GM10847 (cell line): ENCODE data around the gene DDX10.

Source experiments
- POLR2A ChIP-seq: IDR thresholded peaks from 2 replicates; pipeline ENCODE4 v1.6.1; 2011; ENCODE audit not compliant: insufficient read length; ENCODE audit errors: extremely low read depth

The DDX10 gene

DNA sequence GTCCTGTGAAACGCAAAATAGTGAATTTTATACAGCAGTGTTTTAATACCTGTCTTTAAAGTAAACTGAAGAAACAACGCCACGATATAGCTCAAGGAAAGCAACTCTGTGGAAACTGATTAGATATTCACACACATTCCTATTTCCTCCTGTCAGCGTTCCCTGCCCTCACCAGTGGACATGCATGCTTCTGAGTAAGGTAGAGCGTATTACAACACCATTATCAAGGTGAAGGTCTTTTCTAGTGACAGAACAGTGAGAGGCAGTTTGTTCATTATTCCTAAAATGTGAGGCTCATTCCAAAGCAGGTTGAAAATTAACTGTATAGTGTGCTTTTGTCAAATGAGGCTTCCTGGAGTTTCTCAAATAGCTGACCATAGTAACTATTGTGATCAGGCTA is 153.1 kb downstream of the DDX10 start:
- no peak for TF ChIP-seq POLR2A

- no peak for TF ChIP-seq POLR2A
Observed at GRCh38 chr11:108818971-108819370, 154.1 kb downstream of the DDX10 start.

GRCh38 chr11:108819957-108820356 is 155.1 kb downstream of the DDX10 start:
- no peak for TF ChIP-seq POLR2A

DNA sequence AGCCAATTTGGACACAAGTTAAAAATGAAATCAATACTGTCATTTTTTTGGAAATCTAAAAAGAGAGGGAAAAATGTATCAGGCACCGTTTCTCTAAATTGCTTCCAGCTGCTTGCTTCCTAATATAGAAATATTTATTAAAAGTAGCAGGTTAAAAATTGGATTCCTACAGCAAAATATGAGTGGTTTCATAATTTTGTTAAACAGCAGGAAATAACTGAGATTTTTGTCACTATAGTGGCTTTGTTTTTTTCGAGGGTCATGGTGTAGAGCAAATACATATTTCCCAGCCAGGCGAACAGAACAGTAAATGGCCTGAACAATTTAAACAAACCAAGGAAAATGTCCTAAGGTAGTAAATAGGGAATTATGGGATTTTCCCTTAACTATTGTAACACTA is 159.7 kb downstream of the DDX10 start:
- TF ChIP-seq POLR2A, result no peak

GRCh38 chr11:108825381-108825780 is 160.5 kb downstream of the DDX10 start:
- TF ChIP-seq POLR2A, result no peak

DNA sequence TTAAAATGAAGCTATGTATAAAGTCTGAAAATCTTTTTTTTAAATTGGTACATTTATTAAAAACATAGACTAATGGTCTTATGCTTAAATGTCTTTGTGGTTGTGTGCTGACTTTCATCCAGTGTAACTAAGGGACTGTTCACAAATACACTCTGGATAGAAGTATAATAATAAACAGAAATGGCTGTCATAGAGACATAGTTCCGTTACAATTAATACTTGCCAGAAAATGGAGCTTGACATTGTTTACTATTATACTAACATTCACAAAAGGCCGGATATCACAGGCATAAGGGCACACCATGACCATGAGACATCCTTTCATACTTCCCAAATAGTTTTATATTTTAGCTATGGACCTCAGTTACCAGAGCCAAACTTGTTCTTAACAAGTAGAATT is 161.3 kb downstream of the DDX10 start:
- TF ChIP-seq POLR2A, result no peak

DNA sequence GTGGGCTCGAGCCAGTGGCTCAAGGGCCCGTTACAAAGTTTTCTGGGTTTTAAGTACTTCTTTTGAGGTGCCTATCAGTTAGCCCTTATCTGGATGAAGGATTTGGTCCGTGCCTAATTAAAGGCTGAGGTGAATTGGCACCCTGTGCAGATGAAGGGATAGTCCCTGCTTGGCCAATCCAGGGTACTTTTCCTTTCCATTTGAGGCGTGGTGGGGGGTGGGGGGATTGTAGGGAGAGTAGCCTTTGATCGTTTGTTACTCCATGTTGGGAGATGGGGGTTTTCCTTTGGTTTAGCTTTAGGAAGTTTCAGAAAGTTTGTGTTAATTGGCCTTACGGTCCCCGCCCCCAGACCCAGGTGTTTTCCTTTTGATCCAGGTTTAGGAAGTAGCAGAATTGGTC is 170.8 kb downstream of the DDX10 start:
- TF ChIP-seq POLR2A, result no peak

GRCh38 chr11:108836541-108836940 is 171.7 kb downstream of the DDX10 start:
- TF ChIP-seq POLR2A, result no peak

- no peak for TF ChIP-seq POLR2A
Observed at GRCh38 chr11:108838102-108838791, 173.4 kb downstream of the DDX10 start.

GRCh38 chr11:108838792-108839105 is 173.9 kb downstream of the DDX10 start:
- TF ChIP-seq POLR2A, result no peak

DNA sequence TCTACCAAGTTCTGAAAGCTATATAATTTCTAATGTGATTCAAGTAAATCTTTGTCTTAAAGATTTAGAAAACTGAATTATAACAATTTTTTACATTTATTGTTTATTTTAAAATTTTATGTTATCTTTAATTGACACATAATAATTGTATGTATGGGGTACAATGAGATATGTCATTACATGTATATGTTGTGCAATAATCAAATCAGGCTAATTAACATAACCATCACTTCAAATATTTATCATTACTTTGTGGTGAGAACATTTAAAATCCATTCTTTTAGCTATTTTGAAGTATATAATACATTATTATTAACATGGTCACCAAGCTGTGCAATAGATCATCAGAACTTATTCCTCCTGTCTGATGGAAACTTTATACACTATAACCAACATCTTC is 181.1 kb downstream of the DDX10 start:
- TF ChIP-seq POLR2A, result no peak

DNA sequence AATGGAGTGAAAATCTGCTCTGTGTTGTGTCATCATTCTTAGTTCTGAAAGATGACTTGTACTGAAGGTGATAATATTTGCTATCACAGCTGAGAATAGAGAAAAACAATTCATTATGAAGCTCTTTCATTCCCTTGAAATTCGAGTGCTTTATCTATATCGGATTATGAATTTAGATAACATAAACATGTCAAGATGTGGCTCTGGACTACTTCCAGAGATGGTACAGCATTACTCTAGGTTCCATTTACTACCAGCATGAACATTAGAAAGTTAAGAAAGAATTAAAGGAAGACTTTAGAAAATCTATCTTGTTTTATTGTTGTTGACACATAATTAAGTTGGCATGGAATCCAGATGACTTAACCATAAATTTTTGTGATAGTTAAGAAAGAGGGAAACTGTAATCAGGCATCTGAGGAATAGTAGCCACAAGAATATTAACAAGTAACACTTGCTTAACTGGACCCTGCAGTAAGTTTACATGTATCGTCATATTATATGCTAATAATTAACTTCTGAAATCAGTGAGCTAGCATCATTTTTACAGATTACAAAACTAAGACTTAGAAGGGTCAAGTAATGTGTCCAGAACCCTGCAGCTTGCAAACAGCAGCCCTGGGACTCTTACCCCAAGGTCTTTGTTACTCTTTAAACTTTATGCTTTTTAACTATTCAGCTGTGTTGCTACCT is 182.6 kb downstream of the DDX10 start:
- no peak for TF ChIP-seq POLR2A

- TF ChIP-seq POLR2A, result no peak
Observed at GRCh38 chr11:108851781-108852180, 186.9 kb downstream of the DDX10 start.

- no peak for TF ChIP-seq POLR2A
Observed at GRCh38 chr11:108852701-108853100, 187.8 kb downstream of the DDX10 start.

GRCh38 chr11:108853151-108853550 is 188.3 kb downstream of the DDX10 start:
- TF ChIP-seq POLR2A, result no peak

DNA sequence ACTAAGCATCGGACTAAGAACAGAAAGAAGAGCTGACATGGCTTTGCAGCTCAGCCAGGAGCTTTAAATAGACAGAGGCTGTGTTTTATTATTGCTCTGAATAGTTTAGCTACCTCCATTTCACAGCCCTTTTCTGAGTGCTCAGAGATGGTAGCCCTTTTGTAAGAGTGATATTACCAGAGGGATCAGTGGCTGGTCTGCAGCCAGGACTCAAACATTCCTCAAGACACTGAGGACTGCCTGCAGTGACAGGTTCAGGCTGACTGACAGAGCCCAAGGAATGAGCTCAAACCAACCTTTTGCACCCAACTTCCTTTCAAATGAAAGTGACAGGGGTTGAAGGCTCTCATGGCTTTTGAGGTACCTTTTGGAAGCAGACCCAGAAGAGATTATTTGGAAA is 189.0 kb downstream of the DDX10 start:
- no peak for TF ChIP-seq POLR2A

DNA sequence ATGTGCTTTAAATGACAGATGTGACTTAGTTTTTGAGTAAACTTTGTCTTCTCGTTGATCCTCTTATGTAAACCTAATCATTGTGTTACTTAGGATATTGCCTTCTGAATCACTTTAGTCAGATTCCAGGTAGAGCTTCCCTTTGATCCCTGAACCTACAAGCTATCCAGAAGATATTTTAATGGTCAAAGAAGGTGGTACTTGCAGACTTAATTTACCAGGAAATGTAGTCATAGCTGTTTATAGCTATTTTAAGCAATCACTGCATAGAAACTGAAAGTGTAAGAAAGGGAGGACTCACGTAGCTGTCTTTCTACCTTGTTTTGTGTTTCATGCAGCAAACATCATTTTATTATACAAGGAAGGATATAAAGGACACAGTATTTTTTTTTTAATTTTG is 189.5 kb downstream of the DDX10 start:
- no peak for TF ChIP-seq POLR2A
